GM23248 (cell line): ENCODE data around the gene MRPS7.

Experiments used
- EZH2 ChIP-seq: fragments of 200-600 bp; sonication (generic); IDR thresholded peaks from 2 replicates; pipeline ENCODE4 v1.6.1; 2018; ENCODE audit warnings: antibody characterized with exemption, mild to moderate bottlenecking; ENCODE audit not compliant: insufficient read depth, poor library complexity, severe bottlenecking
- EZH2phosphoT487 ChIP-seq: fragments of 200-600 bp; sonication (generic); IDR thresholded peaks from 2 replicates; pipeline ENCODE4 v1.6.1; 2018; ENCODE audit warnings: antibody characterized with exemption, moderate library complexity, mild to moderate bottlenecking, low read depth; ENCODE audit not compliant: insufficient read depth

- no peak for TF ChIP-seq EZH2phosphoT487
- TF ChIP-seq EZH2: no peak
Observed at GRCh38 chr17:75307957-75308731, 46.5 kb downstream of the MRPS7 start.
